ENCODE data around the gene GPR42. TPM values are rescaled to one million over a fixed set of nuclear protein-coding genes. Genes with fewer than 3 reads are reported as not detected.

GPR42 gene
- total RNA-seq, 1 donor from 2014 or later, result not detected

DNA sequence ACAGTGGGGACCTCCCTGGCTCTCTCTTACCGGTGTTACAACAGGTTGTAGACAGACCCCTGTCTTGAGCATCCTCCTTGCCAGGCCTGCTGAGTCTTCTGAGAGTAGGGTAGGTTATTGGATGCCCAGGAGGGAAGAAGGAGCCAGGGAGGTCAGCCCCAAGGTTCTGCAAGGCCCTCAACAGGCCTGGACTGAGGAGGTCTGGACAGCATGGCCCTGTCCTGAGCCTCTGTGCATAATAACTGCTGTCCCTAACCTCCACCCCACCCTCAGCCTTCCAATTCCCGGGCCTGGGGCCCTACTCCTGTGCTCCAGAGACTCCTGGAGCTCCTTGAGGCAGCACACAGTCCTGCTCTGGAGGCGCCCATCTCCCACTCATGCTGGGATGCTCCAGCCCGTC lies 41.5 kb upstream of the GPR42 start:
- H3K4me3 Mint-ChIP-seq (ENCODE audit: unreplicated experiment), result no peak overlapping the region
- H3K27ac Mint-ChIP-seq (ENCODE audit: unreplicated experiment), result no peak overlapping the region
- DNase-seq, result no peak
- TF ChIP-seq, protein P1, sequence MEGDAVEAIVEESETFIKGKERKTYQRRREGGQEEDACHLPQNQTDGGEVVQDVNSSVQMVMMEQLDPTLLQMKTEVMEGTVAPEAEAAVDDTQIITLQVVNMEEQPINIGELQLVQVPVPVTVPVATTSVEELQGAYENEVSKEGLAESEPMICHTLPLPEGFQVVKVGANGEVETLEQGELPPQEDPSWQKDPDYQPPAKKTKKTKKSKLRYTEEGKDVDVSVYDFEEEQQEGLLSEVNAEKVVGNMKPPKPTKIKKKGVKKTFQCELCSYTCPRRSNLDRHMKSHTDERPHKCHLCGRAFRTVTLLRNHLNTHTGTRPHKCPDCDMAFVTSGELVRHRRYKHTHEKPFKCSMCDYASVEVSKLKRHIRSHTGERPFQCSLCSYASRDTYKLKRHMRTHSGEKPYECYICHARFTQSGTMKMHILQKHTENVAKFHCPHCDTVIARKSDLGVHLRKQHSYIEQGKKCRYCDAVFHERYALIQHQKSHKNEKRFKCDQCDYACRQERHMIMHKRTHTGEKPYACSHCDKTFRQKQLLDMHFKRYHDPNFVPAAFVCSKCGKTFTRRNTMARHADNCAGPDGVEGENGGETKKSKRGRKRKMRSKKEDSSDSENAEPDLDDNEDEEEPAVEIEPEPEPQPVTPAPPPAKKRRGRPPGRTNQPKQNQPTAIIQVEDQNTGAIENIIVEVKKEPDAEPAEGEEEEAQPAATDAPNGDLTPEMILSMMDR (IDR thresholded peaks at IDR 0.05; ENCODE audit: partially characterized antibody, unreplicated experiment), result no peak
- no peaks in the 10 kb centered on the region for H3K9me3 Mint-ChIP-seq (ENCODE audit: unreplicated experiment)
- no peaks in the 10 kb centered on the region for H3K4me1 Mint-ChIP-seq (ENCODE audit: low read depth, unreplicated experiment)
- H3K27me3 Mint-ChIP-seq (ENCODE audit: unreplicated experiment), result no peaks in the 10 kb centered on the region
- H3K36me3 Mint-ChIP-seq (ENCODE audit: unreplicated experiment), result no peaks in the 10 kb centered on the region

DNA sequence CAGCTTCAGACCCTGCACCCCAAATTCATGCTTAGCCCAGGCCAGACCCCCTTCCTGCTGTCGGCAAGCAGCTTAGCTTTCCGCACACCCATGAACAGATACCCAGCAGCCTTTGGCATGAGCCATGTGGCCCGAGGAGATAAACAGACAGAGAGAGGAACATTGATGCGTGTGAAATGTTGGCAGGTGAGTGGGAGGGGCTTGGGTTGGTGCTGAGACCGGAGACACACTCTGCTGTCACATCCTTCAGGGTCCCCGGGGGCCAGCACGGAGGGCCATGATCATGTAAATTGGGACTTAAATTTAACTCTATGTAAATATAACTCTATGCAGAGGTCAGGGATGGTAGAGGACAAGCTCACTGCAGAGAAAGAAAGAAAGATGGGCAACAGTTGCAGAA lies 40.4 kb upstream of the GPR42 start:
- Mint-ChIP-seq H3K27me3 (ENCODE audit: unreplicated experiment) (peaks cover 2% of the 10 kb centered on the region), H3K4me1 (ENCODE audit: low read depth, unreplicated experiment) (no peaks in the 10 kb centered on the region), H3K9me3 (ENCODE audit: unreplicated experiment) (no peaks in the 10 kb centered on the region)

DNA sequence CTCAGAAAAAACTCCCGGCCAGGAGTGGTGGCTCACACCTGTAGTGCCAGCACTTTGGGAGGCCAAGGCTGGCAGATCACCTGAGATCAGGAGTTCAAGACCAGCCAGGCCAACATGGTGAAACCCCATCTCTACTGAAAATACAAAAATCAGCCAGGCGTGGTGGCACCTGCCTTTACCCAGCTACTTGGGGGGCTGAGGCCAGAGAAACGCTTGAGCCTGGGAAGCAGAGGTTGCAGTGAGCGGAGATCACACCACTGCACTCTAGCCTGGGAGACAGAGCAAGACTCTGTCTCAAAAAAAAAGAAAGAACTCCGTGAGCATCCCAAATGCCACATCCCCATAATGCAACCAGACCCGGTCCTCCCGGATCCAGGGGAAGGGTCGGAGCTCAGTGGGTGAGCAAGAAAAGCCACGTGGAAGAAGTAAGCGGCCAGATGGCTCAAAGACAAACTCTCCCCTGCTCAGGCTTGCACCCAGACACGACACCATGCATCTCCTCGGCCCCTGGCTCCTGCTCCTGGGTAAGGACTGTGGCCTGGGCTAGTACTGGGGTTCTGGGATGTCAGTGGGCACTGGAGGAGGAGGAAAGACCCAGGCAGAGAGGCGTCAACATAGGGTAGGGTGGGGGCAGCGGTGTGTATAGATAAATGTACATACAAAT lies 39.2 kb upstream of the GPR42 start:
- Mint-ChIP-seq H3K36me3 (ENCODE audit: unreplicated experiment) (no peaks in the 10 kb centered on the region), H3K4me1 (ENCODE audit: low read depth, unreplicated experiment) (no peaks in the 10 kb centered on the region), H3K27me3 (ENCODE audit: unreplicated experiment) (peaks cover 2% of the 10 kb centered on the region), H3K9me3 (ENCODE audit: unreplicated experiment) (no peaks in the 10 kb centered on the region), H3K27ac (ENCODE audit: unreplicated experiment) (no peak overlapping the region), H3K4me3 (ENCODE audit: unreplicated experiment) (no peak overlapping the region)
- TF ChIP-seq, protein P1 (IDR thresholded peaks at IDR 0.05; ENCODE audit: partially characterized antibody, unreplicated experiment), result no peak
- no peak for DNase-seq

More for the DNA sequence above, 40.4 kb upstream of the GPR42 start:
- no peak for DNase-seq
- Mint-ChIP-seq H3K27ac (ENCODE audit: unreplicated experiment) (no peak overlapping the region), H3K4me3 (ENCODE audit: unreplicated experiment) (no peak overlapping the region), H3K36me3 (ENCODE audit: unreplicated experiment) (no peaks in the 10 kb centered on the region)
- TF ChIP-seq, protein P1 (IDR thresholded peaks at IDR 0.05; ENCODE audit: partially characterized antibody, unreplicated experiment), result no peak

DNA sequence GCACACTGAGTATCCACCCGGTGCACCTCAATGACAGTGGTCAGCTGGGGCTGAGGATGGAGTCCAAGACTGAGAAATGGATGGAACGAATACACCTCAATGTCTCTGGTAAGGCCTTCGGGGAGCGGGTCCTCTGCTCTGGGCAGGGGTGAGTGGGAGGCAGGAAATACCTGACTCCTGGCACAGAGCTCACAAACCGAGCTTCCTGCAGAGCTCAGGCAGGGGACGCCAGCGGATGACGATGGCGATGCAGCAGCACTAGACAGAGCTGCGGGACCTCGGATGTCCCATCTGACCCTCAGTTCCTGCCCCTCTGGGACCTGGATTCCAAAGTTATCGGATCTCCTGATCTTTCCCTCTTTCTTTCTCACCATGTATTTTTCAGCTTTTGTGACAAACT lies 38.1 kb upstream of the GPR42 start:
- DNase-seq, result no peak
- Mint-ChIP-seq H3K4me1 (ENCODE audit: low read depth, unreplicated experiment) (no peaks in the 10 kb centered on the region), H3K9me3 (ENCODE audit: unreplicated experiment) (no peaks in the 10 kb centered on the region), H3K27me3 (ENCODE audit: unreplicated experiment) (peaks cover 2% of the 10 kb centered on the region), H3K36me3 (ENCODE audit: unreplicated experiment) (no peaks in the 10 kb centered on the region), H3K27ac (ENCODE audit: unreplicated experiment) (no peak overlapping the region), H3K4me3 (ENCODE audit: unreplicated experiment) (no peak overlapping the region)
- TF ChIP-seq, protein P1 (IDR thresholded peaks at IDR 0.05; ENCODE audit: partially characterized antibody, unreplicated experiment), result no peak

DNA sequence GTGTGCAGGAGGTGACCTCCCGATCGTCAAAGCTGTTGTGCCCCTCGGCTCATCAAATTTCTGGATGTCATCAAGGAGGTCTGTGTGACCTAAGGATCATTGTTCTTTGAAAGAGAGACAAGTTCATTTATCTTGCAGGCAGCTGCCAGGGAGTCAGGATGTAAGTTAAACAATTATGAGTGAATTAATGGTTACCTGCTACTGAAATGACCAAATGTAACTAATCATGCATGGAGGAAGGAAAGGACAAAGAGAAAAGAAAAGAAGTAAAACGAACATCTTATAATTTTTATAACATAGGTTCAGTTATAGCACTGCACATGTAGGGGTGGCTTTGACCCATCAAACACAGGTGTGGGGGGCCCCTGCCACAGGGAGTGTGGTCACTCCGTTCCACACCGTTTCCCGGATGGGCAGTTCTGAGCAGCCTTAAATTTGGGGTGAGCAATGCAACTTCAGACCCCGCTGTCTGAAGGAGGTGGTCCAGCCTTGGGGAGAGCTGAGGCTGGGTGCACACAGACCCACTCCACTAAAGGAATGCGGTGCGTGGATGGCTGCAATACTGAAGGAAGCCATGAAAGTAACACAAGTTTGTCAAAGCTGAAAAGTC lies 36.6 kb upstream of the GPR42 start:
- H3K4me1 Mint-ChIP-seq (ENCODE audit: low read depth, unreplicated experiment), result no peaks in the 10 kb centered on the region
- TF ChIP-seq, protein P1 (IDR thresholded peaks at IDR 0.05; ENCODE audit: partially characterized antibody, unreplicated experiment), result no peak
- no peaks in the 10 kb centered on the region for H3K36me3 Mint-ChIP-seq (ENCODE audit: unreplicated experiment)
- no peak overlapping the region for H3K27ac Mint-ChIP-seq (ENCODE audit: unreplicated experiment)
- H3K9me3 Mint-ChIP-seq (ENCODE audit: unreplicated experiment), result no peaks in the 10 kb centered on the region
- H3K4me3 Mint-ChIP-seq (ENCODE audit: unreplicated experiment), result no peak overlapping the region
- H3K27me3 Mint-ChIP-seq (ENCODE audit: unreplicated experiment), result peaks cover 2% of the 10 kb centered on the region
- DNase-seq, result no peak
